LHCN-M2 (cell line): ENCODE data around the gene CHRNA1. TPM values are rescaled to one million over a fixed set of nuclear protein-coding genes. Genes with fewer than 3 reads are reported as not detected.

Experiments
- DNase-seq: peaks from one replicate; pipeline ENCODE4 v3.0.0-alpha.2; 2012; ENCODE audit warnings: low read depth
- total RNA-seq: library from RNA; depleted of rRNA; stranded (reverse); fragments of >200 nt; gene quantifications from 2 replicates; pipeline ENCODE4 v1.2.3, GENCODE V29; 2014

The CHRNA1 gene
- total RNA-seq, 1 experiment from 2014 or later, result 762 TPM

DNA sequence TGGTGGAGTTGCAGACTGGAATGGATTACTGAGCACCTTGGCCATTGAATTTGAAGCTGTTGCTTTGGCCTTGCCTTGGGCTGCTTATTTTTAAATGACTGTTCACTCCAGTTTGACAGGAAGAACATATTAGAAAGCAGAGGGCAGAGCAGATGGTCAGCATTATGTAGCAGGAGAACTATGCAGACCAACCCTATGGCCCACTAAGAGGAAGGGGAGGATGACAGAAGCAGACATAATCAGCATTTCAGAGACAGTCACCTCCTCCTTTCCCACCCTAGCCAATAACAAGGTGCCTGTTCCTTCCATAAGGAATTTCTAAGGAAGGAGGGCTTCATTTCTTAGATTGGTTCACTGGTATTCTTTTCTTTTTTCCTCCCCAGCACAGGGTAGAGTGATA, 2.4 kb downstream of the CHRNA1 start:
- DNase-seq, result peak; percentile 78

DNA sequence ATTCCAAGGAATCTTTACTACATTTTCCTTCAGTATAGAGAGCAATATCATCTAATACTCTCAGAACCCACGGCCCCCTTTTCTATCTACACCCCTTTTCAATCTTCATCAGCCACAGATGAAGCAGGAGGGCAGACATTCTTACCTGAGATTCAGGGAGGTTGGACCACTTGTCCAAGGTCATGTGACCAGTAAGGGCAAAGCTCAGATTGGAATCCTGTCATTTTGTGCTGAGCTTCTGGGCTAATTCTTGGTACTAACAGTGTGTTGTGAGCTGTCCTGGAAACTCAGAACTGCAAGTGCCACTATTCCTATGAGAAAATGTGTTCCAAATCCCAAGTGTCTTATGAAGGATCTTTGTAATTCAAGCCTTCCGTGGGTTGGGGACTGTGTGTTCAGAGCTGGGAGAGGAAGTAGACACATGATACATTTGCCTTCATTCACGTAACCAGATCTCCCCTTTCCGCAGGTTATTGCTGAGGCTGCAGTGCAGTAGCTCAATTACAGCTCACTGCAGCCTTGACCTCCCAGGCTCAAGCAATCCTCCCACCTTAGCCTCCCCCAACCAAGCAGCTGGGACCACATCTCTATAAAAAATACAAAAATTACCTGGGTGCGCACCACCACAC, 3.3 kb downstream of the CHRNA1 start:
- peak; percentile 69 for DNase-seq

DNA sequence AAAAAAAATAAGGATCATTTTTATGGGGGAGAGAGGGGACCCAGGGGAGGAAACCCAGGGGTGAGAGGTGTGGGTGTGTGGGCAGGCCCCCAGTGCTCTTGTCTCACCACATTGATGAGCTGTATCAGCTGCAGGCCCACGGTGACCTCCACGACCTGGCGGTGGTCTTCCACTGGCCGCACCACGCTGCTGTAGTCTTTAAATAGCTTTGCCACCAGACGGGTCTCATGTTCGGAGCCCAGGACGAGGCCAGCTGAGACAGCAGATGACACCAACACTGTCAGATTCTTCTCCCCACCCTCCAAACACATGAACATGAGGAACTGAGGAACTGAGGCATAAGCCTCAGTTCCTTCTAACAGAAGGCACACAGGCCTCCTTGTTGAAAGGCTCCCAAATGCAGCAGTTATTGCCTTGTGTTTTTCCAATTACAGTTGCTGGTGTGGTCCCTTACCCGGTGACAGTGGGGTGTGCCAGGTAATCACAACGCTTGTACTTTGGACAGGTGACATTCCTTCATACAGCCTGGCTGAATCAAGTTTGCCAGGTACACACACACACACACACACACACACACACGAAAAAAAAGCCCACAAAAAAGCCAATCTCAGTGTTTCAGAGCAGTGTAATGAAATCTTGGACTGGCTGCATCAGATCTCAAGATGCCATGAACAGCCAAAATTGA, 4.7 kb downstream of the CHRNA1 start:
- no peak for DNase-seq

DNA sequence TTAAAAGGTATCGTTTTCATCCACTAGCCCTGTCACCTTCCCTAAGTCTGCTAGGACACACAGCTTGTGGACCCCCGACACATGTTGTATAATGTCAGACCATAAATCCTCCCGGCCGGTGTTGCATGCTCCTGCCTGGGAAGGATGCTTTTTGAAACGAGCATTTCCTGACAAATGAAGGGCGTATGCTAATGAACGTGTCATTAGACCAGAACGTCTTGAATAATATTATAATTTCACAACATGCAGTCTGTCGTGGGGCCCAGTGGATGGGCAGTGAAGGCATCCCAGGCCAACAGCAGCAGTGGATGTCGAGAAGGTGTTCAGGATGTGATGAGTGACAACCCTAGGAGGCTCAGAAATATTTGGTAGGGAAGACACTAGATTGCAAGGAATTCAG, 7.5 kb downstream of the CHRNA1 start:
- DNase-seq, result no peak

DNA sequence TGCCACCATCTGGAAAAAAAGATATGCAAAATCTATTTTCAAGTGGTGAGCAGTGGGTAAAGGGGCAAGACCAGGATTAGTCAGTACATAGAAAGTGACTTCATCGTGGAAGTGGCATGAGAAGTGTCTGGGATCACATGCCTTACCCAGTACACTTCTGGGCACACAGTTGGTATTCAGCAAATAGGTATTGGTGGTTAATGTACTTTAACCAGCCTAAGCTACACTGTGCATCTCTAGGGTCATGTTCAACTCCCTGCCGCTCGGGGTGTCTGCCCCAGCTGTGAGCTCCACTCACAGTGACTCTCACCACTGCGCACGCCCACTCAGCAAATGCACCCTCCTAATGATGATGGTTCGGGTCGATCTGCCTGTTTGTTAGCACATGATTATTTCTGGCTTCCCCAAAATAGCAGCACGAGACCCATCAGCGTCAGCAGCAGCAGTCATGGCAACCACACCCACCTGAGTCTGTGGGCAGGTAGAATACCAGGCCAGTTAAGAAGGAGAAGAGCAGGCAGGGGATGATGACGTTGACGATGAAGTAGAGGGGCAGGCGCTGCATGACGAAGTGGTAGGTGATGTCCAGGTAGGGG, 11.1 kb downstream of the CHRNA1 start:
- DNase-seq, result no peak

DNA sequence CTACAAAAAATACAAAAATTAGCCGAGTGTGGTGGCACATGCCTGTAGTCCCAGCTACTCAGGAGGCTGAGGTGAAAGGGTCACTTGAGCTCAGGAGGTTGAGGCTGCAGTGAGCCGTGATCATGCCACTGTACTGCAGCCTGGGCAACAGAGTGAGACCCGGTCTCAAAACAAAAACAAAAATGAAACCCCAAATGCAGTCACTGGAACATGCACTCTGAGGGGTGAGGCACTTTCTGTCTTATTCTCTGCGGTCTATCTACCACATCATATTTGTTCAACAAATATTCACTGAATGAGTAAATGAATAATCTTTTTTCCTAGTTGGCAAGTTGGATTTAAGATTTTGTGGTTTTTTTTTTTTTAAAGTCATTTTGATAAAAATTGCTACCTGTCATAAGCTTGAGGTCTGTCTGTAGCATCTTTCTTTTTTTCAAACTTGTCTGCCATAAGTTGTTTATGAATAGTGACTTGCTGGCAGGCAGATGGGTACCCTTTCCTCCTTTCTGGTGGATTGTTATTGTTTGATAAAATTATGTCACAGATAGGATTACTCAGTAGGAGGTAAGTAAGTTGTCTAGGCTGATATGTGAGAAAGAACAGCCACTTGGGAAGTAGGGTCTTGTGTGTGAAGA, 11.8 kb downstream of the CHRNA1 start:
- no peak for DNase-seq

DNA sequence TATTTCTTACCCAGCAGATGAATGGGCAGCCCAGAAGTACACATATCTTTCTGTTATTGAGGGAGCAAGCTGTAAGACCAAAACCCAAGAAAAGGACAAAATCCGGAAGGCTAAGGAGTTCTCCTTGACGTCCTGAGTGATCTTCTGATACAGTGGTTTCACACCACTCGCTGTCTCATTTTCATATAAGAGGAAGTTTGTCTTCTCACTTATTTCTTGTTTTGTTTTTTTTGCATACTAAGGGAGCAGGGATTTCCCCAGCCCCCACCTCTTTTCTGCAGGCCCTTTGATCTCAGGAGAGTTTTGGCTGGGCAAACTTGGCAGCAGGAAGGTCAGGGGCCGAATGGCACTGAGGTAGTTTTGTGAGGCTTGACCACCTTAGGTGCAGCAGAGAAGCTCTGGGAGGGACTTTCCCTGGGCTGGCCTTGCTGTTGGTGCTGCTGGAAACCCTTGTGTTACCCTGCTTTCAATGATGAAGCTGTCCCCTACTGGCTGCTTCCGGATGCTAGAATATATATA, 13.3 kb downstream of the CHRNA1 start:
- no peak for DNase-seq

DNA sequence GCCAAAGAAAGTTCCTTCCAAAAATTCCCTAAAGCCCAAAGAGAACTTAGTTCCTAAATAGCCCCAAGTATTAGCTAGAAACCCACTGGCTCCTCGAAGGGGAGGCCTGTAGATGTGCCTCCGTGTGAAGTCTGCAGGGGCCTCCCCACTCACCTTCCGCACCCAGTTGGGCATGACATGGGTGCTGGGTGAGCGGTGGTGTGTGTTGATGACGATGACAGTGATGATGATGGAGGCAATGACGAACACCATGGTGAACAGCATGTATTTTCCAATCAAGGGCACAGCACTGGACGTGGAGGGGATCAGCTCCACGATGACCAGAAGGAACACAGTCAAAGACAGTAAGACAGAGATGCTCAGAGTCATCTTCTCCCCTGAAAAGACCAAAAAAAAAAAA, 14.5 kb downstream of the CHRNA1 start:
- DNase-seq, result no peak

DNA sequence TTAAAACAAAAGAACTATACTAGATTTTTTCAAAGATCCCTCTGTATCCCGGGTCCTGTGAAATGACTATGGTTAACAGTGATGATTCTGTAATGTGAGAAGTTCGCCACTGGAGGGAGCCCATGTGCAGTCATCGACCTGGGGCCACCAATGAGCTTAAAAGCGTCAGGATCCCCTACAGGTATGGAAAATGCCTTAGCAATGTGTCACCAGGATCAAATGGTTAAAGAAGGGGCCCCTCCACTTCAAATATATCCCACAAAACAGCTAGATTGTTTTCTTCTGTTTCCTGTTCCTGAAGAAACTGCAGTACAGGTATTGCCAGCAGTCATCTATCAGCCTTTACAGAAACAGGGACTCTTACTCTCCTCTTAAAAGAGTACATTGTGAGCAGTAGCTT, 15.3 kb downstream of the CHRNA1 start:
- DNase-seq, result peak; percentile 57

DNA sequence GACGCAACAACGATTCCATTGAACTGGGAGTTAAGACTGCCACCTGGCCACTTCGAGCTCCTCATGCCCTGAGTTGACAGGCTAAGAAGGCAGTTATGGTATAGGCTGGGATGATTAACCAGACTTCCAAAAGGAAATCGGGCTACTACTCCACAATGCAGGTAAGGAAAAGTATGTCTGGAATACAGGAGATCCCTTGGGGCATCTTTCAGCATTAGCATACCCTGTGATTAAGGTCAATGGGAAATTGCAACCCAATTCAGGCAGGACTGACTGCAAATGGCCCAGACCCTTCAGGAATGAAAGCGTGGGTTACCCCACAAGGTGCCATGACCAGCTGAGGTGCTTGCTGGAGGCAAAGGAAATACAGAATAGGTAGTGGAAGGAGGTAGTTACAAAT, 19.1 kb downstream of the CHRNA1 start:
- DNase-seq, result no peak

DNA sequence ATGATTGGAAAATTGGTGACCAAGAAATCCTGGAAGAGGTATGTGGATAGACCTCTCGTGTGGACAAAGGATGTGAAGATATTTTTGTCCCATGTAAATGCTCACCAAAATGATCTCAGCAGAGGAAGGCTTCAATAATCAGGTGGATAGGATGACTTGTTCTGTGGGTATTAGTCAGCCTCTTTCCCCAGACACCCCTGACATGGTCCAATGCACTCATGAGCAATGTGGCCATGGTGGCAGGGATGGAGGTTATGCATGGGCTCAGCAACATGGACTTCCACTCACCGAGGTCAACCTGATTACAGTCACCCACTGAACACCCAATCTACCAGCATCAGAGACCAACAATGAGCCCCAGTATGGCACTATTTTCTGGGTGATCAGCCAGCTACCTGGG, 20.2 kb downstream of the CHRNA1 start:
- DNase-seq, result no peak

DNA sequence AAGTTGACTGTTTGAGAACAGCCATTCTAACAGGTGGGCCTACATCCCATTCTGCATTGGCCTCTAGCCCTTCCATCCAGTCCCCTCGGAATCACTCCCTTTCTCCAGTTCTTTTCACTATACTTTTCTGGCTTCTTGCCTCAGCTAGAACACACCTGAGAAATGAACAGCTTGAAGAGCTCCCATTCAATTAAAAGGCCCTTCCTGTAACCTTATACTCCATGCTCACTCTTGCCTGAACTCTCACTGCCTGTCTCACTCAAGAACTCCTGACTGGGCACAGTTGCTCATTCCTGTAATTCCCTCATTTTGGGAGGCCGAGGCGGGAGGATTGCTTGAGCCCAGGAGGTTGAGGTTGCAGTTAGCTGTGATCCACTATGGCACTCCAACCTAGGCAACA, 23.6 kb downstream of the CHRNA1 start:
- no peak for DNase-seq

DNA sequence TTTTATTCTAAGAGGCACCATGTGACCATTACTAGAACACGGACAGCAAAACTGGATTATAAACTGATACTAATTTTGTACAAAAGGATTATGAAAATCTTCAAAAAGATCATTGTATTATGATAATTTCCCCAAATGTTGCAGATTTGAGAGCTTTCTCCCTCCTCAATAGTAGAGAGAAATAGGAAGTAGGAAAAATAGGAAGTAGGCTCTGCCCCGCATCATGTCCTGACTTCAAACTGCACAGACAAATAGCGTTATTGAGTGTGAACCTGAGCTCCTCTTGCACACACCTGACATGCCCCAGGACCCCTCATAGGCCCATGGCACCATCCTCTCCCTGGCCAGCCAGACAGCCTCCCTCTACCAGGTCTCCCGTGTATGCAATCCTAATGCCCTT, 25.4 kb downstream of the CHRNA1 start:
- DNase-seq, result no peak

DNA sequence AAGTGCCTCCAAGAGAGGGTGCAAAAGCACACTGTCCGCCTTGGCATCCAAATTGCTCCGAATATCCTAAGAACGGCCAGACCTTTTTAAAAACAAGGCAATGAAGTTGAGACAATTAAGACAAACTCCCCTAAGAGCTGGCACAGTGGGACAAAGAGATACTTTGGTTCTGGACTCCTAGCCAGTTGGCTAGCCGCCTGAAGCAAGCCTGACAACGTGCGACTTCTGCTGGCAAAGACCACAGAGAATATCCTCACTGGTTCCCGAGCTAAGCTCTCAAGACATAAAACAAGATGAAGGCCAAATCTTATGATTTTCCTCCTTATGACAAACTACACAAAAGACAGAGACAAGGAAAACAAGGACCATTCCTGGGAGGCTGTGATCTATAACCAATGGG, 32.7 kb downstream of the CHRNA1 start:
- DNase-seq, result no peak

DNA sequence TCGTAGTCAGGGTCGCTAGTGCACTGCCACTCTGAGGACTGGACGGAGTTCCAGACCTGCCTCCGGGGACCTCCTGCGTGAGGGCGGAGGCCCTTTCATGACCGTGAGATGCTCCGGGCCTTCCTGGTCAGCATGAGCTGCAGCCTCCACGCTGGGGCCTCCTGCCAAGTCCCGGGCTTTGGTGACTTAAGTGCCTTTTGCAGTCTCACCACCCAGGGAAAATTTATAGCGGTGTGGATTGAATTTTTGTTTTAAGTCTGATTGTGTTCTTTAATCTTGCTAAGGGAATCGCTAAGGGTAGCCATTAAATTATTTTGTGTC, 33.6 kb downstream of the CHRNA1 start:
- DNase-seq, result no peak

DNA sequence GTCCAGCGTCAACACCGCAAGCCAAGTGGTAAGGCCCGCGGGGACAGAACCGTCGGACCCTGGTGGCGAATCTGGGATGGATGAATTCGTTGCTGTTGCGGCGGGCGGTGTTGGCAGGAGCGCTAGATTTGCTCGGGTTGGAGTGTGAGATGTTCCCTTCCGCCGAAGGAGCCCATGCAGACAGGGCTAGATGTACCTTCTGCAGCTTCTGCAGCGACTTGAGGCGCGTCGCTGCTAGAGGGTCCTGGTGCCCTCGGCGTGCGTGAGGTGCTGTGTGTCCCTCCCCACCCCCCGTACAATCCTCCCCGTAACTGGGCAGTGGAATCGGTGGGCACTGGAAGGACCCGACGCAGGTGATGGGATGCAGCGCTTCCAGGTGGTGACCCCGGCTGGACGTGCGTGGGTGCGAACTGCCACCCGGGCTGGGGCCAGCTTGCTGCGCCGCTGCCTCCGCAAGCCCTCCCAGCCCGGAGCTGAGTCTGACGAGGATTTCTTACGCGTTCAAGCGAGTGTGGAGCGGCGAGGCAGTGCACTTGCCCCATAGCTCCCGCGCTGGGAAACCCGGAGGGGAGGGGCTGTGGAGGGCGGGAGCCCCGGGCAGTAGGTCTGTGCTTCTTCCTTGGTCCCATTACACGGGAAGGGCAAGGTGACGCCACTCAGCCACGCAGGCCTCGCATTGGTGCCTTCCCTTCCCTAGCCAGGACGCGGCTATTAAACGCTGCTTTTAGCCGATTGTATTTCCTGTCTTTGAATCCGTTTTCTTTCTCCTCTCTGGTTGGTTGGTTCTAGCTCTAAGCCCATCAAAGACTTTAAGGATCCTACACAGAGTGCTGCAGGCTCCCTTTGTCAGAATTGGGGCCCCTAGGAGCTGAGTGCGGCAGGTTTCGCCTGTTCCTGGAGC, 34.2 kb downstream of the CHRNA1 start:
- no peak for DNase-seq

DNA sequence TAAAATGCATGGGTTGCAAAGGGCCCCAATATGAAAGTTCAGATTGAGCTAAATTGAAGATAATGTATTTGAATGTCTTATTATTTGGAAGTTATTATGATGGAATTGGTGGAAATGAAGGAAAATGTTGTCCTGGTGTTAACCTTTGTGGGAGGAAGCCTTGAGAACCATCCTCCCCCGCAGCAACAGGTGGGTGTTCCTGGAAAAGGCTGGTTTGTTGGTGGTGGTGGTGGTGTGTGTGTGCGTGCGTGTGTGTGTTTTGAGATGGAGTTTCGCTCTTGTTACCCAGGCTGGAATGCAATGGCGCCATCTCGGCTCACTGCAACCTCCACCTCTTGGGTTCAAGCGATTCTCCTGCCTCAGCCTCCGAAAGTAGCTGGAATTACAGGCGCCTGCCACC, 36.2 kb downstream of the CHRNA1 start:
- no peak for DNase-seq

DNA sequence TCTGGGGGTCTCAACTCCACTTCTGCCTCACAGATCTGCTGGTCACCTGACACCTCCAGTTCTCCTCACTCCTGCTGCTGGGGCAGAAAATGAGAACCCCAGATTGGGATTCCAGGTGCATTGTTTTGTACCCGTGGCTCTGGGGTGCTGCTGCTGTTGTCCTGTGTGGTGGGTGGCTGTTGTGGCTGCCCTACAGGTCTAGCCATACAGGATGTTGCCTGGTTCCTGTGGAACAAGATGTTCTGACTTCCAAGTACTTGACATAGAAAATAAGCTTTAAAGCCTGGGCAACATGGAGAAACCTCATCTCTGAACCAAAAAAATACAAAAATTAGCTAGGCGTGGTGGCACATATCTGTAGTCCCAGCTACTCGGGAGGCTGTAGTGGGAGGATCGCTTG, 38.1 kb downstream of the CHRNA1 start:
- no peak for DNase-seq

DNA sequence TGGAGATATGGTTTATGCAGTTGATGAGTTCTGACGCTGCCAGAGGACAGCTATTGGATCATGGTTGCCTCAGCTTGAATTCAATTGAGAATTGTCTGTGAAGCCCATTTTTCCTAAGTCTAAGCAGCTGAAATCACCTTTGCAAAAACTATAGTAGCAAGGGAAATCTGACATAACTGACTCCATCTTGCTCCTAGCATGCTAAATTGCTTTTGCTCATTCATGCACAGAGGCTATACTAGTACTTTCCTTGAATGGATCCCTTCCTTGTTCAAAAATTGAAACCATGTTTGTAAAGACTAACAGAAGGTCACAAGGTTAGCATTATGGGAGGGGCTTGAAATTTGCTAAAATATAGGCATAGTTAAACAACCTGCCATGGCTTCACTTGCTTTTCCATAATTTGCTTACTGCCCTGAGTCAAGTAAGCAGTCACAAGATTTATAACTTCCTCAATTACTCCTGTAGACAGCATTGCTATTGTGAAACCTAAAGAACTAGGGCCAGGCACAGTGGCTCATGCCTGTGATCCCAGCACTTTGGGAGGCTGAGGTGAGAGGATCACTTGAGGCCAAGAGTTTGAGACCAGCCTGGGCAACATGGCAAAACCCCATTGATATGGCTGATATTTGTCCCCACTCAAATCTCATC, 41.2 kb downstream of the CHRNA1 start:
- no peak for DNase-seq

DNA sequence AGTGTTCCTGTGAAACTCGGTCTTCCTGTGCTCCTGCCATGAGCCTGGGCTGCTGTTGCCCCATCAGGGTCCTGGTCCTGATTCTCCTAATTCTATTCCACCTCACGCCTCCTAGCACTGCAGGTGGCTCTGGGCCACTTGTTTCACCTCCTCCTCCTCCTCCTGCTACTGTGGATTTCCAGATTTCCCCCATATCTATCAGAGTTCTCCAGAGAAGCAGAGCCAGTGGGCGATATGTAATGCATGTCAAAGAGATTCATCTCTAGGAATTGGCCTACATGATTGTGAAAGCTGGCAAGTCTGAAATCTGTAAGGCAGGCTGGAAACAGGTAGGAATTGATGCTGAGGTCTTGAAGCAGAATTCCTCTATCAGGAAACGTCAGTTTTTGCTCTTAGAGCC, 45.3 kb downstream of the CHRNA1 start:
- DNase-seq, result no peak

DNA sequence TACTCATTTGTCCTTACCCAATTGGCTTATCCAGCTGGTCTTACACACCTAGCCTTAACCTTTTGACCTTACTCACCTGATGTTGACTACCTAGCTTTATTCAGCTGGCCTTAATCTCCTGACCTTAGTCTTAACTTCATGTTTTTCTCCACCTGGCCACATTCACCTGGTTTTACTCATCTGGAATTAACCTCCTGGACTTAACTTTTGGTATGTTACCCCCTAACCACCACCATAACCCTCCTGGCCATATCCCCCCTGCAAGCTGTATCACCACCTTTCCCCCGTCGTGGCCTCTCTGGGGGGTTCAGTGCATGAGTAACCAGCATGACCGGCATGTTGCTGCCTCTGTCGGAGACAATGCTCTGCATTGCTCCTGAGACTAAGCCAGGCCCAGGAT, 45.7 kb downstream of the CHRNA1 start:
- no peak for DNase-seq
